NB4 (cell line): ENCODE data around the gene PCGF1.
A peak's percentile ranks its signal among the peaks of the same experiment; 100 is the strongest.

Experiments
- DNase-seq: peaks from one replicate; pipeline ENCODE4 v3.0.0; 2010; ENCODE audit warnings: low read depth
- H3K4me3 ChIP-seq: one replicate; pipeline ENCODE4 v1.5.1; 2011; ENCODE audit warnings: mild to moderate bottlenecking, low read depth, low read length, moderate library complexity
- CTCF ChIP-seq: IDR thresholded peaks from one replicate; pipeline ENCODE4 v1.5.1; 2012; ENCODE audit warnings: low read depth, low read length
- MYC ChIP-seq: IDR thresholded peaks from 2 replicates; pipeline ENCODE4 v1.6.1; 2011; ENCODE audit warnings: low read depth, low read length
- POLR2A ChIP-seq: IDR thresholded peaks from 2 replicates; pipeline ENCODE4 v1.6.1; 2011; ENCODE audit warnings: mild to moderate bottlenecking; ENCODE audit not compliant: insufficient read length; ENCODE audit errors: extremely low read depth
- TF ChIP-seq, protein P1 (sequence below): IDR thresholded peaks from 2 replicates; pipeline ENCODE4 v1.6.1; 2011; ENCODE audit warnings: low read depth, low read length

Gene PCGF1

DNA sequence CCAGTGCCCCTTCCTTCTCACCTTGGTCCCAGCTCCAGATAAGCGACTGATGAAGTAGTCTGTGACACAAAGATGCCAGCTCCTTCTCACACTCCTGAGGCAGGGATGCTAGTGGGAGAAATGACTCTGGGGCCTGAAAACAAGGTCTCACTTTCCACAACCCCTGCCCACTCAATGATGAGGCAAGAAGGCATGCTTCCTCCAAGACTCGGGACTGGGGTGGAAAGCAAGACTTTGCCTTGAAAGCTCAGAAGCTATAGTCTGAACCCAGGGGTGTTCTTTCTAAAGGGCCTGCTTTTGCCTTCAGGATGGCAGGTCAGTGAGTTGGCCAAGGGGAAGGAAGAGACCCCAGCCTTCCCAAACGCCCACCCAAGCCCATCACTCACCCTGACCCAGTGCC, 26.1 kb downstream of the PCGF1 start:
- peak overlapping the region; percentile 84 for H3K4me3 ChIP-seq
- no peak for DNase-seq
- TF ChIP-seq POLR2A (no peak), MYC (no peak), CTCF (no peak)
- TF ChIP-seq, protein P1, sequence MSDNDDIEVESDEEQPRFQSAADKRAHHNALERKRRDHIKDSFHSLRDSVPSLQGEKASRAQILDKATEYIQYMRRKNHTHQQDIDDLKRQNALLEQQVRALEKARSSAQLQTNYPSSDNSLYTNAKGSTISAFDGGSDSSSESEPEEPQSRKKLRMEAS, result no peak

DNA sequence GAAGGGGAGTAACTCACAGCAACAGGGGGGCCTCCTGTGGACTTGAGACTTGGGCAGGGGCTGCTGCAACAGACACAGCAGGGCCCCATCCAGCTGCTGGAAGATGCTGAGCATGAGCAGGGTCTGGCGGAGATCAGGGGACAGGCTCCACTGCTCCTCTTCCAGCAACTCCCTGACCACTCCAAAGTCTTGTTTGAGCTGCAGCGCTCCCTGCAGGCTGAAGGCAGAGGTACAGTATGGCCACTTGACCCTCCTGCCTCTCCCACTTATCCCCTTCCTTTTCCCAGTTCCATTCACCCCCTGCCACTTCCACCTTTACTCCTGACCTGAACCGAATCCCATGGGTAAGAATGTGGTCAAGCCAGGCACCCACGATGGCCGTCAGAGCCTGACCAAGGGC, 32.6 kb downstream of the PCGF1 start:
- DNase-seq, result peak; percentile 44
- no peak overlapping the region for H3K4me3 ChIP-seq
- TF ChIP-seq CTCF (peak; percentile 57), POLR2A (no peak)
- TF ChIP-seq, protein P1, result no peak

DNA sequence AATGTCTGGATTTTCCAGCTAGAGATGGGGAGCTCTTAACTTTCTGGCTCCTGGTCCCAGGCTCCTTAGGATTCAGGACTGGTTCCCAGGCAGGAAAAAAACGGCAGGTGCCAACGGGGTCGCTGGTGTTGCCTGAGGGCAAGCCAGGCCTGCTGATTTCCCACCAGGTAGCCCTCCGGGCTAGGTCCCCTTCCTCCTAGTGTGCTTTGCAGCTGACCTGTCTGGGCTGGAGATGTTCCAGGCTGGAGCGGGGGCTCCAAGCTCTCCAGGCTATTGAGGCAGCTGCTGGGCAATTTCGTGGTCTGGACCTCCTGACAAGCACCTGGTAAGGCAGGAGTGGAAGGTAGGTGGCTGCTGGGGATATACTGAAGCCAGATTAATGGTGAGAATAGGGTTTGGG, 33.0 kb downstream of the PCGF1 start:
- TF ChIP-seq POLR2A (no peak), CTCF (no peak), MYC (no peak)
- TF ChIP-seq, protein P1, result no peak
- H3K4me3 ChIP-seq, result no peak overlapping the region

DNA sequence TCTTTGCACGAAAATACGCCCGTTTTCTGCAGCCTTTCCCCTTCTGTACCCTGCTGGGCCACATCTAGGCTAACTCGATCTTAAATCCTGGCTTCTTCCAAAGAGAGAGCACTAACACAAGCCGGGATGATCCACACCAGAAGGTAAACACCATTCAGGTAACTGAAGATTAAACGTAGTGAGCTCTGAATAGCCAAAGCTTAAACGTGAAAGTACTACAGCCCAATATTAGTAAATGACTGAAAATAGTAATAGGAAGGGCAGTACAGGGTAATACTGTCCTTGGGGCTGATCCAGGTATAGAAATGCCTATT, 34.6 kb downstream of the PCGF1 start:
- DNase-seq, result no peak
- peak overlapping the region; percentile 94 for H3K4me3 ChIP-seq
- TF ChIP-seq POLR2A (no peak), MYC (no peak), CTCF (no peak)
- TF ChIP-seq, protein P1, result no peak; the same call in 1 of the 2 replicates

More for the DNA sequence above, 33.0 kb downstream of the PCGF1 start:
- no peak for DNase-seq

DNA sequence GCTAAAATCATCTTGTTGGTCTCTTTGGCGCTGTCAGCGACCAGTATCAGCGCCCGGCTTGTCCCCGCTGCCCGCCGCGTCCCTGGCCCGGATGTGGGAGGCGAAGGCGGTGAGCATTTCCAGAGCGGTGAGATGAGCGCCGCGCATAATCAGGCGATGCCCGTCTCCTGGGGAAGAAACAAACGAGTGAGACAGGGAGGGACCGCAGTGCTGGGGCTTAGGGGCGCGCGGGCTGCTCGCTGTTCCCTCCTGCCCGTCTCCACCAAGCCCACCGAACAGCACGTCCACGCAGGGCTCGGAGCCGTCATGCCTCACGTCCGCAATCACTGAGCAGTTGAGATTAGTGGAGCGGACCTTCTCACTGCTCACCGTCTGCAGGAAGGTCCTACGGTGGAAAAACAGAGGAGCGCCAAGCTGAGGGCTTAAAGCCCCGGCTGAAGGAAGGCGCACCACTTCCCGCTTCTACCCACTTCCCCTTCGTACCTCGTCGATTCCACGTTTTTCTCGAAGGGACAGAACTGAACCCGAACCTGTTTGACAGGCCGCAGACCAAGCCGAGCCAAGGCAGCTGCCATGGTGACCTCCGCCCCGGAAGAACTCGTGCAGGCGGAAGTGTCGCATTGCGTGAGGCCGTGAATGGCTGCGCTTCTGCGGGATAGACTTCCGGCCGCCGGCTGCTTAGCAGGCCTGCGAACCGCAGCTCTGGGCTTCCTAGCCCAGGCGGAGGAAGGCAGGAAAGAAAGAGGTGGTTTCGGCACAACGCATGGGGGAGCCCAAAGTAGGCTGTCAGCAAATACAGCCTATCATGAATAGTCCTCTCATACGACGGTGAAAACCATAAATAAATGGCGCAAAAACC, 35.2 kb downstream of the PCGF1 start, which contains the start of gene MRPL53:
Gene MRPL53, minus strand, starts transcription at position 595 of the 859 bp plus-strand sequence. Its CDS starts 20 bp downstream, at position 575.
- TF ChIP-seq, protein P1, result peak; percentile 75
- TF ChIP-seq MYC, result peak; percentile 89
- peak; percentile 87 for TF ChIP-seq POLR2A
- TF ChIP-seq CTCF, result no peak
- H3K4me3 ChIP-seq, result peak within 1 kb of the TSS; percentile 94
- peak; percentile 99 for DNase-seq
